NCI-H460 (cell line): ENCODE results near the gene TCL1B. TPM values are rescaled to one million over a fixed set of nuclear protein-coding genes. Genes with fewer than 3 reads are reported as not detected.
"Not testable (repeated sequence)": the region's sequence is repeated elsewhere in the genome, so short reads cannot be mapped to it uniquely, and the experiment has no call there.

Experiments
- DNase-seq: peaks from one replicate; pipeline ENCODE4 v3.0.0-alpha.2; 2016; ENCODE audit warnings: low read depth; ENCODE audit errors: extremely low read depth
- total RNA-seq: library from RNA; depleted of rRNA; stranded (reverse); fragments of >200 nt; shearing (Covaris generic); gene quantifications from 2 replicates; pipeline ENCODE4 v1.2.3, GENCODE V29; 2014

Gene TCL1B
- total RNA-seq, 1 experiment from 2014 or later: not detected

GRCh38 chr14:95665530-95665929 is 20.7 kb upstream of the TCL1B start:
- DNase-seq: not testable (repeated sequence)

- no peak for DNase-seq
Observed at GRCh38 chr14:95666450-95666849, 19.8 kb upstream of the TCL1B start.

- DNase-seq: no peak
Observed at GRCh38 chr14:95667249-95667693, 19.0 kb upstream of the TCL1B start.

GRCh38 chr14:95668235-95668772 is 17.9 kb upstream of the TCL1B start:
- no peak for DNase-seq

- no peak for DNase-seq
Observed at GRCh38 chr14:95674613-95675012, 11.6 kb upstream of the TCL1B start.

GRCh38 chr14:95675486-95675885 is 10.7 kb upstream of the TCL1B start:
- no peak for DNase-seq

GRCh38 chr14:95677179-95677835 is 8.9 kb upstream of the TCL1B start:
- no peak for DNase-seq

GRCh38 chr14:95679148-95679815 is 6.9 kb upstream of the TCL1B start:
- DNase-seq: no peak

- DNase-seq: no peak
Observed at GRCh38 chr14:95679998-95680735, 6.1 kb upstream of the TCL1B start.

- no peak for DNase-seq
Observed at GRCh38 chr14:95681153-95681552, 5.1 kb upstream of the TCL1B start.

- DNase-seq: no peak
Observed at GRCh38 chr14:95683793-95684192, 2.4 kb upstream of the TCL1B start.

GRCh38 chr14:95686935-95687334 is 709 bp downstream of the TCL1B start:
- no peak for DNase-seq

- DNase-seq: no peak
Observed at GRCh38 chr14:95689441-95689840, 3.2 kb downstream of the TCL1B start.

- DNase-seq: no peak
Observed at GRCh38 chr14:95690815-95691214, 4.6 kb downstream of the TCL1B start.

- DNase-seq: no peak
Observed at GRCh38 chr14:95691591-95691990, 5.4 kb downstream of the TCL1B start.

- no peak for DNase-seq
Observed at GRCh38 chr14:95692109-95692508, 5.9 kb downstream of the TCL1B start.

- DNase-seq: no peak
Observed at GRCh38 chr14:95695051-95695450, 8.8 kb downstream of the TCL1B start.

- no peak for DNase-seq
Observed at GRCh38 chr14:95695913-95696312, 9.7 kb downstream of the TCL1B start.

GRCh38 chr14:95696741-95697140 is 10.5 kb downstream of the TCL1B start:
- DNase-seq: no peak

- DNase-seq: no peak
Observed at GRCh38 chr14:95697764-95698163, 11.5 kb downstream of the TCL1B start.

- no peak for DNase-seq
Observed at GRCh38 chr14:95698287-95698686, 12.1 kb downstream of the TCL1B start.
